HepG2 (cell line): Measurements from ENCODE around the gene ANKAR. TPM values are rescaled to one million over a fixed set of nuclear protein-coding genes. Genes with fewer than 3 reads are reported as not detected.

Experiments used
- DPF2 ChIP-seq: sonication (generic); formaldehyde crosslinking; IDR thresholded peaks from 2 replicates; pipeline ENCODE4 v1.4.0; 2020; ENCODE audit warnings: mild to moderate bottlenecking, low read depth, missing genetic modification reagents, borderline replicate concordance
- HDAC2 ChIP-seq: sonication (generic); formaldehyde crosslinking; IDR thresholded peaks from 2 replicates; pipeline ENCODE4 v1.4.0; 2020; ENCODE audit warnings: missing genetic modification reagents
- NCOR1 ChIP-seq: fragments of 200-600 bp; sonication (generic); IDR thresholded peaks from 2 replicates; pipeline ENCODE4 v1.7.0; 2017; ENCODE audit warnings: antibody characterized with exemption, low read length, borderline replicate concordance
- NR2F2 ChIP-seq: IDR thresholded peaks from 2 replicates; pipeline ENCODE4 v1.6.1; 2012; ENCODE audit warnings: low read depth, inconsistent platforms, borderline replicate concordance
- PRMT3 ChIP-seq: sonication (generic); formaldehyde crosslinking; IDR thresholded peaks from 2 replicates; pipeline ENCODE4 v1.8.1; 2022; ENCODE audit warnings: low read depth, mild to moderate bottlenecking, moderate library complexity, missing genetic modification reagents, borderline replicate concordance
- PTBP1 ChIP-seq: fragments of 200-400 bp; formaldehyde crosslinking; IDR thresholded peaks from 2 replicates; pipeline ENCODE4 v1.6.1; 2018; ENCODE audit warnings: low read length, low read depth; ENCODE audit not compliant: poor library complexity, severe bottlenecking
- RBM22 ChIP-seq: fragments of 200-400 bp; formaldehyde crosslinking; optimal IDR thresholded peaks from 2 replicates; pipeline ENCODE3; 2017; ENCODE audit warnings: mild to moderate bottlenecking, low read length, moderate library complexity
- SIN3B ChIP-seq: fragments of 150-350 bp; IDR thresholded peaks from 2 replicates; pipeline ENCODE4 v1.6.1; 2014; ENCODE audit warnings: low read length
- ZBTB21 ChIP-seq: sonication (generic); formaldehyde crosslinking; IDR thresholded peaks from 2 replicates; pipeline ENCODE4 v1.4.0; 2020; ENCODE audit warnings: missing genetic modification reagents
- ZIK1 ChIP-seq: sonication (generic); formaldehyde crosslinking; IDR thresholded peaks from 2 replicates; pipeline ENCODE4 v1.5.0; 2020; ENCODE audit warnings: mild to moderate bottlenecking, low read depth, missing genetic modification reagents, borderline replicate concordance
- ZNF547 ChIP-seq: sonication (generic); formaldehyde crosslinking; IDR thresholded peaks from 2 replicates; pipeline ENCODE4 v1.5.1; 2020; ENCODE audit warnings: mild to moderate bottlenecking, missing genetic modification reagents
- ZNF879 ChIP-seq: sonication (generic); formaldehyde crosslinking; IDR thresholded peaks from 2 replicates; pipeline ENCODE4 v1.8.1; 2023; ENCODE audit warnings: missing genetic modification reagents
- polyA plus RNA-seq, 8 experiments: library from polyadenylated mRNA; depleted of rRNA in 3 of 8; stranded (reverse) in 7 of 8; unstranded in 1 of 8; fragments of >200 nt; fragmentation: Illumina TruSeq in 4 of 8; extraction: Trizol in 4 of 8; gene quantifications; 2 replicates each; pipeline versions ENCODE4 v1.2.1 to v1.2.3, GENCODE V29; 2011 to 2016; ENCODE audit warnings: low read depth in 4 of 8, missing spikeins in 1 of 8, mixed read lengths in 1 of 8; ENCODE audit not compliant: insufficient read depth in 1 of 8
- total RNA-seq, 5 experiments: library from RNA; depleted of rRNA; stranded (reverse); fragments of >200 nt; fragmentation: Illumina TruSeq; extraction: Trizol; gene quantifications; 2 replicates each; pipeline ENCODE4 v1.2.3, GENCODE V29; 2016; ENCODE audit warnings: low read depth in 1 of 5
- TF ChIP-seq, protein P1 (sequence below): sonication (generic); formaldehyde crosslinking; IDR thresholded peaks from 2 replicates; pipeline ENCODE4 v1.4.0; 2020; ENCODE audit warnings: mild to moderate bottlenecking, missing genetic modification reagents, borderline replicate concordance
- TF ChIP-seq, protein P2 (sequence below): sonication (generic); formaldehyde crosslinking; IDR thresholded peaks from 2 replicates; pipeline ENCODE4 v1.8.0; 2022; ENCODE audit warnings: missing genetic modification reagents, low read depth, mild to moderate bottlenecking, borderline replicate concordance
- TF ChIP-seq, protein P3 (sequence below): fragments of 450-650 bp; IDR thresholded peaks from 2 replicates; pipeline ENCODE4 v1.6.1; 2017; ENCODE audit warnings: mild to moderate bottlenecking
- TF ChIP-seq, protein P4 (sequence below): sonication (generic); formaldehyde crosslinking; IDR thresholded peaks from 2 replicates; pipeline ENCODE4 v1.5.0; 2020; ENCODE audit warnings: mild to moderate bottlenecking, missing genetic modification reagents
- TF ChIP-seq, protein P5 (sequence below): sonication (generic); formaldehyde crosslinking; IDR thresholded peaks from 2 replicates; pipeline ENCODE4 v1.4.0; 2020; ENCODE audit warnings: missing genetic modification reagents

ANKAR gene
- total and polyA plus RNA-seq, 2 of the 13 experiments (the other 11 are each of a cell fraction or from before 2014, with no cell fraction given), result 3.6 to 5.0 TPM

DNA sequence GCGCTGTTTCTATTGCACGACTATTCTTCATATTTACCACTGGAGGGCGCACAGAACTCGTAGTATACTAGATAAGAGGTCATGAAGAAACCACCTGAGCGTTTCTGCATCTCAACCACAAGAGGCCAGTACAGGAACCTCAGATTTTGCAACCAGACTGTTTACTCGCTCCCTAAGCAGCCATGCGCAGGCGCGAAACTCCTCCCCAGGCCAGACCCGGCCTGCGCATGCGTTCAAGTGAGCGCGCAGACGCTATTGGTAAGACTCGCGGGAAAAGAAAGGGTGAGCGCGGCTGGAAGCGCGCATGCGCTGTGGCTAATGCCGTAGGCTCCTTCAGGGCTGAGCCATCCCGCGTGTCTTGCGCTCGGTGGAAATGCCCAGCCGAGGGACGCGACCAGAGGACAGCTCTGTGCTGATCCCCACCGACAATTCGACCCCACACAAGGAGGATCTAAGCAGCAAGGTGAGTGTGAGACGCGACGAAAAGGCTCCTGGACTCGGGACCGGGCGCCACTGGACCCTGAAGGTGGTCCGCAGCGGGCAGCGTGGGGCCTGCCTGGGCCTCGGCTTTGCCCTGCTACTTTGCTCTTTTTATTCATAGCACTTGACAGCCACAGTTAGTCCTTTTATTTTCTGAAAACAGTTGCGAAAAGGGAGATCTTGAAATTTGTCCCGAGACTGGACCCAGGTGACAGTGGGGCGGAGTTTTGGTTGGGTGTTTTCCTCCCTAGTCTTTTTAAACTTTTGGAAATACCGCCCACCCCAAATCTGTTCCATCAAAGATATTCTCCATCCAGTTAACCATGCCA lies 13.1 kb upstream of the ANKAR start, which contains the start of gene ASNSD1 (continued):
- TF ChIP-seq, protein P1, sequence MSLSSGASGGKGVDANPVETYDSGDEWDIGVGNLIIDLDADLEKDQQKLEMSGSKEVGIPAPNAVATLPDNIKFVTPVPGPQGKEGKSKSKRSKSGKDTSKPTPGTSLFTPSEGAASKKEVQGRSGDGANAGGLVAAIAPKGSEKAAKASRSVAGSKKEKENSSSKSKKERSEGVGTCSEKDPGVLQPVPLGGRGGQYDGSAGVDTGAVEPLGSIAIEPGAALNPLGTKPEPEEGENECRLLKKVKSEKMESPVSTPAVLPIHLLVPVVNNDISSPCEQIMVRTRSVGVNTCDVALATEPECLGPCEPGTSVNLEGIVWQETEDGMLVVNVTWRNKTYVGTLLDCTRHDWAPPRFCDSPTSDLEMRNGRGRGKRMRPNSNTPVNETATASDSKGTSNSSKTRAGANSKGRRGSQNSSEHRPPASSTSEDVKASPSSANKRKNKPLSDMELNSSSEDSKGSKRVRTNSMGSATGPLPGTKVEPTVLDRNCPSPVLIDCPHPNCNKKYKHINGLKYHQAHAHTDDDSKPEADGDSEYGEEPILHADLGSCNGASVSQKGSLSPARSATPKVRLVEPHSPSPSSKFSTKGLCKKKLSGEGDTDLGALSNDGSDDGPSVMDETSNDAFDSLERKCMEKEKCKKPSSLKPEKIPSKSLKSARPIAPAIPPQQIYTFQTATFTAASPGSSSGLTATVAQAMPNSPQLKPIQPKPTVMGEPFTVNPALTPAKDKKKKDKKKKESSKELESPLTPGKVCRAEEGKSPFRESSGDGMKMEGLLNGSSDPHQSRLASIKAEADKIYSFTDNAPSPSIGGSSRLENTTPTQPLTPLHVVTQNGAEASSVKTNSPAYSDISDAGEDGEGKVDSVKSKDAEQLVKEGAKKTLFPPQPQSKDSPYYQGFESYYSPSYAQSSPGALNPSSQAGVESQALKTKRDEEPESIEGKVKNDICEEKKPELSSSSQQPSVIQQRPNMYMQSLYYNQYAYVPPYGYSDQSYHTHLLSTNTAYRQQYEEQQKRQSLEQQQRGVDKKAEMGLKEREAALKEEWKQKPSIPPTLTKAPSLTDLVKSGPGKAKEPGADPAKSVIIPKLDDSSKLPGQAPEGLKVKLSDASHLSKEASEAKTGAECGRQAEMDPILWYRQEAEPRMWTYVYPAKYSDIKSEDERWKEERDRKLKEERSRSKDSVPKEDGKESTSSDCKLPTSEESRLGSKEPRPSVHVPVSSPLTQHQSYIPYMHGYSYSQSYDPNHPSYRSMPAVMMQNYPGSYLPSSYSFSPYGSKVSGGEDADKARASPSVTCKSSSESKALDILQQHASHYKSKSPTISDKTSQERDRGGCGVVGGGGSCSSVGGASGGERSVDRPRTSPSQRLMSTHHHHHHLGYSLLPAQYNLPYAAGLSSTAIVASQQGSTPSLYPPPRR (CRISPR knock-in tag), result peak; percentile 67; the same call in 1 of the 2 replicates
- TF ChIP-seq RBM22 (no peak), ZIK1 (CRISPR knock-in tag) (peak; percentile 81; the same call in 1 of the 2 replicates), SIN3B (0 out of 2 replicates have a peak, but pooled peaks have one; percentile 12), NCOR1 (no peak), HDAC2 (CRISPR knock-in tag) (0 out of 2 replicates have a peak, but pooled peaks have one; percentile 42), ZNF879 (CRISPR knock-in tag) (peak; percentile 84), DPF2 (CRISPR knock-in tag) (no peak), ZBTB21 (CRISPR knock-in tag) (peak; percentile 36; the same call in 1 of the 2 replicates), PTBP1 (no peak), ZNF547 (CRISPR knock-in tag) (peak; percentile 98), NR2F2 (no peak), PRMT3 (CRISPR knock-in tag) (no peak)
- TF ChIP-seq, protein P2, sequence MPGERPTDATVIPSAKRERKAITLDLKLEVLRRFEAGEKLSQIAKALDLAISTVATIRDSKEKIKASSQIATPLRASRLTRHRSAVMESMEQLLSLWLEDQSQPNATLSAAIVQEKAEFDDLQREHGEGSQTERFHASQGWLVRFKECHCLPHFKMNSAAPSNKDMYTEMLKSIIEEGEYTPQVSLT (CRISPR knock-in tag), result no peak
- TF ChIP-seq, protein P3, sequence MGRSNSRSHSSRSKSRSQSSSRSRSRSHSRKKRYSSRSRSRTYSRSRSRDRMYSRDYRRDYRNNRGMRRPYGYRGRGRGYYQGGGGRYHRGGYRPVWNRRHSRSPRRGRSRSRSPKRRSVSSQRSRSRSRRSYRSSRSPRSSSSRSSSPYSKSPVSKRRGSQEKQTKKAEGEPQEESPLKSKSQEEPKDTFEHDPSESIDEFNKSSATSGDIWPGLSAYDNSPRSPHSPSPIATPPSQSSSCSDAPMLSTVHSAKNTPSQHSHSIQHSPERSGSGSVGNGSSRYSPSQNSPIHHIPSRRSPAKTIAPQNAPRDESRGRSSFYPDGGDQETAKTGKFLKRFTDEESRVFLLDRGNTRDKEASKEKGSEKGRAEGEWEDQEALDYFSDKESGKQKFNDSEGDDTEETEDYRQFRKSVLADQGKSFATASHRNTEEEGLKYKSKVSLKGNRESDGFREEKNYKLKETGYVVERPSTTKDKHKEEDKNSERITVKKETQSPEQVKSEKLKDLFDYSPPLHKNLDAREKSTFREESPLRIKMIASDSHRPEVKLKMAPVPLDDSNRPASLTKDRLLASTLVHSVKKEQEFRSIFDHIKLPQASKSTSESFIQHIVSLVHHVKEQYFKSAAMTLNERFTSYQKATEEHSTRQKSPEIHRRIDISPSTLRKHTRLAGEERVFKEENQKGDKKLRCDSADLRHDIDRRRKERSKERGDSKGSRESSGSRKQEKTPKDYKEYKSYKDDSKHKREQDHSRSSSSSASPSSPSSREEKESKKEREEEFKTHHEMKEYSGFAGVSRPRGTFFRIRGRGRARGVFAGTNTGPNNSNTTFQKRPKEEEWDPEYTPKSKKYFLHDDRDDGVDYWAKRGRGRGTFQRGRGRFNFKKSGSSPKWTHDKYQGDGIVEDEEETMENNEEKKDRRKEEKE, result no peak
- TF ChIP-seq, protein P4, sequence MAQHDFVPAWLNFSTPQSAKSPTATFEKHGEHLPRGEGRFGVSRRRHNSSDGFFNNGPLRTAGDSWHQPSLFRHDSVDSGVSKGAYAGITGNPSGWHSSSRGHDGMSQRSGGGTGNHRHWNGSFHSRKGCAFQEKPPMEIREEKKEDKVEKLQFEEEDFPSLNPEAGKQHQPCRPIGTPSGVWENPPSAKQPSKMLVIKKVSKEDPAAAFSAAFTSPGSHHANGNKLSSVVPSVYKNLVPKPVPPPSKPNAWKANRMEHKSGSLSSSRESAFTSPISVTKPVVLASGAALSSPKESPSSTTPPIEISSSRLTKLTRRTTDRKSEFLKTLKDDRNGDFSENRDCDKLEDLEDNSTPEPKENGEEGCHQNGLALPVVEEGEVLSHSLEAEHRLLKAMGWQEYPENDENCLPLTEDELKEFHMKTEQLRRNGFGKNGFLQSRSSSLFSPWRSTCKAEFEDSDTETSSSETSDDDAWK, result no peak
- TF ChIP-seq, protein P5, sequence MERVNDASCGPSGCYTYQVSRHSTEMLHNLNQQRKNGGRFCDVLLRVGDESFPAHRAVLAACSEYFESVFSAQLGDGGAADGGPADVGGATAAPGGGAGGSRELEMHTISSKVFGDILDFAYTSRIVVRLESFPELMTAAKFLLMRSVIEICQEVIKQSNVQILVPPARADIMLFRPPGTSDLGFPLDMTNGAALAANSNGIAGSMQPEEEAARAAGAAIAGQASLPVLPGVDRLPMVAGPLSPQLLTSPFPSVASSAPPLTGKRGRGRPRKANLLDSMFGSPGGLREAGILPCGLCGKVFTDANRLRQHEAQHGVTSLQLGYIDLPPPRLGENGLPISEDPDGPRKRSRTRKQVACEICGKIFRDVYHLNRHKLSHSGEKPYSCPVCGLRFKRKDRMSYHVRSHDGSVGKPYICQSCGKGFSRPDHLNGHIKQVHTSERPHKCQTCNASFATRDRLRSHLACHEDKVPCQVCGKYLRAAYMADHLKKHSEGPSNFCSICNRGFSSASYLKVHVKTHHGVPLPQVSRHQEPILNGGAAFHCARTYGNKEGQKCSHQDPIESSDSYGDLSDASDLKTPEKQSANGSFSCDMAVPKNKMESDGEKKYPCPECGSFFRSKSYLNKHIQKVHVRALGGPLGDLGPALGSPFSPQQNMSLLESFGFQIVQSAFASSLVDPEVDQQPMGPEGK (CRISPR knock-in tag), result no peak
